HL-60/S4 (cell line): ENCODE results near the gene EPSTI1.

ENCODE experiments used
- in situ Hi-C: fragments of 300-500 bp; cut with MboI; formaldehyde crosslinking; loops from 2 replicates; pipeline ENCODE4 v1.14.3; 2022; ENCODE audit warnings: low sequenced_read_pairs

Gene EPSTI1

GRCh38 chr13:42852136-42852535, 139.9 kb downstream of the EPSTI1 start:
- in situ Hi-C loops = no loop called here

DNA sequence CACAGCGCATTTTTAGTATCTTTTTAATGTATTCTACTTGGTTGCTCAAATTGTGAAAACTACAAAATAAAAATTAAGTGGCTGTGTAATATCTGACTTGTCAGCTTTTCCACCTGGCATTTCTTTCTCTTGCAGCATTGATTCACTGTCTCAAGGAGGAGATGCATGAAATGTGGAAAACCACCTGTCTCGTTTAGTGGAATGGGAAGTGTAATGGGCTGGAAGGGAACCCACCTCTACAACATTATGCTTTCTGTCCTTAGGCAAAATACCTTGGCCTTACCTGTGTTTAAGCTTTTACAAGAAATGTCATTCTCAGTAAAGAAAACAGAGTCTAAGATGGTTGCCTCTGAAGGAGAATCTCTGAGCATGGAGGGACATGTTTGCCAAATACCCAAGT, 142.8 kb downstream of the EPSTI1 start:
- in situ Hi-C loops = no loop called here

- in situ Hi-C loops = no loop called here
Measured at GRCh38 chr13:42847891-42848663, 144.0 kb downstream of the EPSTI1 start.

DNA sequence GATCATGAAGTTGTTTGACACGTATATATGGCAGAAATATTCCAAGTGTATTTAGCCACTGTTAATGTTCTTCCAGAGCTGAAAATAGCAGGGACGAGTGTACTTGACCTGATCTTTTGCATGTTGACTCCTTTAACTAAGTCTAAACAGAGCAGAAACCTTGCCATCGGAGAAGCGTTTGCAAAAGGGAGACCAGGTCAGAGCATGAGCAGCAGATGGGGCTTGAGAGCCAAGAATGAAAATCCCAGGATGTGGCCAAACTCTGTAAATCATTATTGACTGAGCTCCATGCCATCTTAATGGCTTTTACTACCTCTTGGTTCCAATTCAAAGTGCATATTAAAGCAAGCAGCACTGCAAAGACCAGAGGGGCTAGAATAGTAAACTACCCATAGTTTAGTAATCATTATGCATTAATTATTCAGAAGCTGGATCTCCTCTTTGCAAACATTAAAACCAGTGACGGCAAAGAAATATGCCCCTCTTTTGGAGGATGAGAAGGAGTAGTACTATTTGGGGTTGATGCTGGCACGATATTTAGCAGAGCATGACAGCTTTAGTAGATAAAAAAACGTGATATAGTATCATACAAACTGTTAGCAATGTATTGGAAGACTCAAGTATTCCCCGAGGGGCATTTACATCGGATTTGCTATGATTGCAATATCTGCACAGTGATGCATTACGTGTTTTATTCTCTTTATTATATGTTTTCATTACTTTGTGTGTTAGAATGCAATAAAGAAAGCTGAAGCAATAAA, 154.9 kb downstream of the EPSTI1 start:
- in situ Hi-C loops = no loop called here
